NCI-H2196 treated with DMSO at 0.1 percent for 48 hours (cell line): Measurements from ENCODE around the gene FAM13A.
"Not testable (repeated sequence)": the region's sequence is repeated elsewhere in the genome, so short reads cannot be mapped to it uniquely, and the experiment has no call there.

Source experiments
- DNase-seq: peaks from one replicate; lab custom pipeline; 2025; ENCODE audit not compliant: unreplicated experiment; lab: John Stamatoyannopoulos, UW

FAM13A gene

DNA sequence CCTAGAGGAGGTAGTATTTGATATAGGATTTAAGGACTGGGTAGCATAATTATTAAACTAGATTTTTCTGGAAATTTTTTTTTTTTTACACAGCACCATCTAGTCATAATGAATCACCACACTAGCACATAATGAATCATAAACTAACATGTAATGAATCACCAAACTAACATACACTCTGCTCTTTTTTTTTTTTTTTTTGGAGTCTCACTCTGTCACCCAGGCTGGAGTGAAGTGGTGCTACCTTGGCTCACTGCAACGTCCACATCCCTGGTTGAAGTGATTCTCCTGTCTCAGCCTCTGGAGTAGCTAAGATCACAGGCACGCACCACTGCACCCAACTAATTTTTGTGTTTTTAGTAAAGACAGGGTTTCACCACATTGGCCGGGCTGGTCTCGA lies 92.5 kb downstream of the FAM13A start:
- no peak for DNase-seq

DNA sequence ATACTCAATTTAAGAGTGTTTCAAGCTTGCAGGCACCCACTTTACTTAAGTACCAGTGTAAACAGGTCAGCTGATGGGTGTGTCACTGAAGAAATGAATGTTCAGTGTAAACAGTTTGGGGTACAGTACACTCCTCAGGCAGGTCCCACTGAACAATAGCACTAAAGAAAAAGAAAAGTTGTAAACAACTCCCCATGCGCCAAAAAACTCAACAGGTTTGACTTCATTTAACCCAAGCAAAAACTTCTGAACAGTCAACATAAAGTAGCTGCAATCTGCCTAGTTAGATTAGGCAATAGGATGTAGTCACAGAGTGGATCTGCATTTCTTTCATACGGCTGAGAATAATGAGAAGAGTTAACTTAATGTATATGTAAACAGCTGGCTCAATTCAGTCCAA lies 93.2 kb downstream of the FAM13A start:
- no peak for DNase-seq

DNA sequence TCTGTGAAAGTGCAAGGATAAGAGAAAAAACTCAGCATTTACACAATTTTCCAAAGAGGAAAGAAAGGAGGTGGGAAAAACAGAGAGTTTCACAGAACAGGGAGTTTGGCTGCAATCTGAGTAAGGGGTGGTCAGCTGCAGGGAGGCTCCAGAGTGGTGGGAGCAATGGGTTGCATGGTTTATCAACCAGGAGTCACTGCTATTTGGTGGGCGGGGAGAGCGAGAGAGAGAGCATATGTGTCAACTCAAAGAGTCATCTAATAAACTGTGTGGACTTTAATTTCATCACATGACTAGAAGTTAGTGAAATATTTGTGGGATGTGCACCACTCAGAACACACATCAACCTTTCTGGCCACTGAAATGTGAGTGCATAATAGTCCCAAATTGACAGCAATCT lies 94.6 kb downstream of the FAM13A start:
- no peak for DNase-seq

DNA sequence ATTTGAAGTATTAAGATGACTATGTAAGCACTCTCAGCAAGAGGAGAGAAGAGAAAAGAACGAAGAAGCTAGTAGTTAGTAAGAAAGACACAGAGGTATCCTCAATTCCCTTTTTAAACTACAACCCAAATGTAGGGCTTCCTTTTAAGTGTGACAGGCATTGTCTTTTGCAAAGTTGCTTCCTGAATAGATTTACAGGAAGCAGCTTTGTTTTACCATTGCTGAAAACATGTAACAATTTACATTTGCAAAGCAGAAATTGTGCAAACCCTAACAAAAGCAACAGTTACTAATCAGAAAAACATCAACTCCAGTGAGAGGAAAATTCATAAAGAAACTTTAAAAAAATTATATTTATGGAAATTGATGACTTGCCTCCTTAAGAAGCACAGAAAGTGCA lies 96.4 kb downstream of the FAM13A start:
- no peak for DNase-seq

DNA sequence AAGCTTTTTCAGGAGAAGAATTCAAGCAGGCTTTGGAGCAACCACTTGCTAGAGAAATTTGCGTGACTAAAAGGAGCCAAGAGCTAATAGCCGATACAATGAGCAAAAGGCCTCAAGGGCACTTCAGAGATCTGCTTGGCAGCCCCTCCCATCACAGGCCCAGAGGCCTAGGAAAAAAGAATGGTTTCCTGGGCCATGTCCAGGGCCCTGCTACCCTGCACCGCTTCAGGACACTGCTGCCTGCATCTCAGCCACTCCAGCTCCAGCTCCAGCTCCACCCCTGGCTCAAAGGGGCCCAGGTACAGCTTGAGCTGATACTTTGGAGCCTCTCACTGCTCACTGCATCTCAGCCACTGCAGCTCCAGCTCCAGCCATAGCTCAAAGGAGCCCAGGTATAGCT lies 98.9 kb downstream of the FAM13A start:
- DNase-seq: no peak

DNA sequence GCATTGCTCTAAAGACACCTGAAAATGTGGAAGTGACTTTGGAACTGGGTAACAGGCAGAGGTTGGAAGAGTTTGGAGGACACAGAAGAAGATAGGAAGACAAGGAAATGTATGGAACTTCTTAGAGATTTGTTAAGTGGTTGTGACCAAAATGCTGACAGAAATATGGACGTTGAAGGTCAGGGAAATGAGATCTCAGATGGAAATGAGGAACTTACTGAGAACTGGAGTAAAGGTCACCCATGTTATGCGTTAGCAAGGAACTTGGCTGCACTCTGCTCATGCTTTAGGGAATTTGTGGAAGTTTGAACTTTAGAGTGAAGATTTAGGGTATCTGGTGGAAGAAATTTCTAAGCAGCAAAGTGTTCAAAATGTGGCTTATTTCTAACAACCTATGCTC lies 99.4 kb downstream of the FAM13A start:
- DNase-seq: no peak

DNA sequence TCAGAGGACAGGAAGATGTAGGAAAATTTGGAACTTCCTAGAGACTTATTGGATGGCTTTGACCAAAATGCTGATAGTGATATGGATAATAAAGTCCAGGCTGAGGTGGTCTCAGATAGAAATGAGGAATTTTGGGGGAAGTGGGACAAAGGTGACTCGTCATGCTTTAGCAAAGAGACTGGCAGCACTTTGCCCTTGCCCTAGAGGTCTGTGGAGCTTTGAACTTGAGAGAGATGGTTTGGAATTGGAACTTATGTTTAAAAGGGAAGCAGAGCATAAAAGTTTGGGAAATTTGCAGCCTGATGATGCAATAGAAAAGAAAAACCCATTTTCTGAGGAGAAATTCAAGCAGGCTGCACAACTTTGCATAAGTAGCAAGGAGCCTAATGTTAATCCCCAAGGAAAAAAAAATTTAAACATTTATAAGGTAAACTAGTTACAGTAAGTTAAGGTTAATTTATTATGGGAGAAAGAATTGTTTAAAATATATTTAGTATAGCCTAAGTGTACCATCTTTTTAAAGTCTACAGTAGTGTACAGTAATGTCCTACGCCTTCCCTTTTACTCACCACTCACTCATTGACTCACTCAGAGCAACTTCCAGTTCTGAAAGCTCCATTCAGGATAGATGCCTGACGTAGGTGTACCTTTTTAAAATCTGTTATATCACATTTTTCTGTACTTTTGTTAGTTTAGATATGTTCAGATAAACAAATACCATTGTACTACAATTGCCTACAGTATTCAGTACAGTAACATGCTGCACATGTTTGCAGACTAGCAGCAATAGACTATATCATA lies 101.2 kb downstream of the FAM13A start:
- no peak for DNase-seq

DNA sequence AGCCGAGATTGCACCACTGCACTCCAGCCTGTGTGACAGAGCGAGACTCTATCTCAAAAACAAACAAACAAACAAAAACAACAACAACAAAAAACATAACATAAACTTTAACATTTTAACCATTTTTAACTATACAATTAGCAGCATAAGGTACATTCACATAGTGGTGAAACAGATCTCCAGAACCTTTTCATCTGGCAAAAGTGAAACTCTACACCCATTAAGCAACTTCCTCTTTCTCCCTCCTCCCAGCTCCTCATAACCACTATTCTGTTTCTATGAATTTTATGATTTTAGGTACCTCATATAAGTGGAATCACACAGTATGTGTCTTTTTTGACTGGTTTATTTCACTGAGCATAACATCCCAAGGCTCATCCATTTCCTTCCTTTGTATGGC lies 103.6 kb downstream of the FAM13A start:
- DNase-seq: no peak

DNA sequence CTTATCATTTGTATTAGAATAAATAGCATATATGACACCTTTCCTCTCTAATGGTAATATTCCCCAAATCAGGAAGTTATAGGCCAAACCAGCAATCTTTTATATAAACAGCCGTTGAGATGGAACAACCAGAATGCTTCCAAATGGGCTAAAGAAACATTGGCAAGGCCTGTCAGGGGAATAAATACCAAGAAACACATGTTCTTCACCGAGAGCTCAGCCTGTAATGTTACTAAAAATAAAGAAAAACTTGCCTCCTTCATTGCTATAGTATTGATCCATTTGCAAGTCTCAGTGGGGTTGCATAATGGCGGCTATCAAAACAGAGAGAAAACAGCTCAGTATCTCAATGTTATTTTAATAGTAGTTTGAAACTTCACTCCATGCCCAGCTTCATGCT lies 104.9 kb downstream of the FAM13A start:
- DNase-seq: no peak

DNA sequence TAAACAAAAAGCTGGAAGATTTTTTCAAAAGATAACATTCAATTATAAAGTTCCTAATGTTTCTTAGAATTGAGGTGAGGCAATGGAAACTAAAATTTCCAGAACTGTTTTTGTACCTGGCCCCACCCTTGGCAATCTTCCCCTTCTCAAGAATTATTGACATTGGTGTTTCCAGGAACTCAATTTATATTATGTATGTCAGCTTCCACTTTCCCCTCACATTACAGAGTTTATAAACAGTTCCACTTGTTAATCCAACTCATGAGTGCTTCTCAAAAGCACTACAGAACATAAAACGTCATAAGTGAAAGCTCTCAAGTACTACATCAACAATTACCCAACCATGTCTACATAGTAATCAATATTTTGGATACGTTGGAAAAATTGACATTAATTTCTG lies 107.4 kb downstream of the FAM13A start:
- DNase-seq: no peak

DNA sequence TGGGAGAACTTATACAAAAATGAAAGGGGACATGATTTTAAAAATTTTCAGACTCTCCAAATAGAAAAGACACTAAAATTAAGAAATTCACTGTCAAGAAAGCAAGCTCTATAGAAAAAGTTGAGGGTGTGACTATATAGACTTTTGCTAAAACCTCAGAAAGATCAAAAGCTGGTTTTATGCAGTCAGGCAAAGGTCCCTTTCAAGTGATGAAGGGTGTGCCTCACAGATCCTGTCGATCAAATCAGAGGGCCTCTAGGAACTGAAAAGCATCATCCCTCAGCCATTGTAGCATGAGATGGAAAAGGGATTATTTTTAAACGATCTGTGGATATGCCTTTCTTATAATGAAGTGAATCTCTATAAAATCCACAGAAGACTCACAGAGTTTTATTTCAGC lies 116.5 kb downstream of the FAM13A start:
- no peak for DNase-seq

DNA sequence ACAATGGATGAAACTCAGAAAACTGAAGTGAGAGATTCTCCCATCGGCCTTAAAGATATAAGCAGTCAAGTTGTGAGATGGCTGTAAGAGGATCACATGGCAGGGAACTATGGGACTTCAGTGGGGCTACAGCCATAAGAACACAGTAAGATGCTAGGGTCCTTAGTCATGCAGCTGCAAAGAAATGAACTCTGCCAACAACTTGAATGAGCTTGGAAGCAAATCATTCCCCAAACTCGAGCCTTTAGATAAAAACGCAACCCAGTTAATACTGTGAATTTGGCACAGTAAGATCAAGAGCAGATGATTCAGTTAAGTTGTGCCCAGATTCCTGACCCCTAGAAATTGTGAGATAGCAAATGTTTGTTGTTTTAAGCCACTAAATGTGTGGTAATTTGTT lies 117.3 kb downstream of the FAM13A start:
- DNase-seq: no peak

DNA sequence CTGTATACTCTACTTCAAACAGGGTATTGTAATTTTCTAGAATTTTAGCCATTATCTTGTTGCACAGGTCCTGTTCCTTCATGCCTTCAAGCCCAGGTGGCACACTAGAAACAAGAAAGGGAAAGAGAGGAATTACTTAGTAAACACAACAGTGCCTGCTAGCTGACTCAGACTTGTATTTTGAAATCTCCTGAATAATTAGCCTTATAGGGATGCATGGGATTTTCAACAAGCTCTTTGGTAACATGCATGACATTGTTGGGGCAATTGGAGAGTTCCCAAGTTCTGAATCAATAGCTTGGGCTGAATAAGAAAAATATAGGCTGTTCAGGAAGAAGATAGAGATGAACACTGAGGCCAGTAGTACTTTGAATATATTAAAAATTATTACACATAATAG lies 118.8 kb downstream of the FAM13A start:
- DNase-seq: no peak

DNA sequence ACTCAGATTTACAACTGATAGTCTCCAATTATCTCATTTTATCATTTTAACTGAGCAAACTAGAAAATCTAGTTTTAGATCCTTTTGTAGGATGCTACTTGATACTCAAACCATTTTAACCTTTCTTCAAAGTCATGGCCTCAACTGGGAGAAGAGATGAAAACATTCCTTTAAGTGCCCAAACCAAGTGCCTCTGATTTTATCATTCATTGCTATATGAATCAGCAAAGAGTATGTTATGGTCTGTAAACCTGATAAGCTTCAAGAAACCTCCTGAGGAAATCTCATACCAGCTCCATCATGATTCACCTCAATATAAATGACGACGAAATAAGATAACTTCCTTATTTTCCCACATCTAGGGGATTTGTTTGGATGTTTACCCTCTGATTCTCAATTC lies 119.9 kb downstream of the FAM13A start:
- DNase-seq: no peak

DNA sequence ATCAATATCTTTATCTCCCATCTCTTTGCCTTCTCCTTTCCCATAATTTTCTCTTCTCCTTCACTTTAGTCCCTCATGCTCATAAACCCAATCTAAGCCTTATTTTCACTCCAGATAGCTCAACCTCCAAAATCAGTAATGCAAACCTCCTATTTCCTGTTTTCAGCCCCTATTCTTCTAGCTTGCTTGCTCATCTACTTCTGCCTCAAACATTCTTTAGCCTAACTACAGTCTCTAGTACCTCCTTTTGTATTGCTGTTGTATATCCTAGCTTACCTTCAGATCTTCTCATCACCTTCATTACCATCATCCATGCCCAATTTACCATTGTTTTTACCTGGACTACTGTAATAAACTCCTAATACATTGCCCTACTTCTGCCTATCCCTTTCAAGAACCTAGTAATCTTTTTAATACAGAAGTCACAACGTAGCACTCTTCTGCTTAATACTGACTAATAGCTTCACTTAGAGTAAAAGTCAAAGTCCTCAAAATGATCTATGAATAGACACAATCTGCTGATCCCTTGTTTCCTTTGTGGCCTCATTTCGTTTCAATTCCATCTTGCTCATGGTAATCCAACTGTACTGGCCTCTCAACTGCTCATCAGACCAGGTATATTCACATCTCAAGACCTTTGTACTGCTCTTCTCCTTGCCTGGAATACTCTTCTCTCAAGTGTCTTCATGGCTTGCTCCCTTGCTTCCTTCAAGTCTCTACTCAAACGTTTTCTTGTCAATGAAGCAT lies 123.4 kb downstream of the FAM13A start:
- no peak for DNase-seq

DNA sequence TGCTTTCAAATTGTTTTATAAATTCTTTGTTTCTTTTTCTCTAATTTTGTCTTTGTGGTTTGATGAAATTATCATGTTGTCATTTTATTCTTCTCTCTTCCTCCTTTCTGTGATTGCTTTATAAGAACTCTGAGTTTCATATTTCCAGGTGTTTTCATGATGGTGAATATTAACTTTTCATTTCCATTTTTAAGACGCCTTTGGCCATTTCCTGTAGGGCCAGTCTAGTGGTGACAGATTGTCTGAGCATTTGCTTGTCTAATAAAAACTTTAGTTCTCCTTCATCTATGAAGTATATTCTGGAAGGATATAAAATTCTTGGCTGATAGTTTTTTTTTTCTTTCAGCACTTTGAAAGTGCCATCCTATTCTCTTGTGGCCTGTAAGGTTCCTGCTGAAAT lies 128.1 kb downstream of the FAM13A start:
- DNase-seq: no peak

DNA sequence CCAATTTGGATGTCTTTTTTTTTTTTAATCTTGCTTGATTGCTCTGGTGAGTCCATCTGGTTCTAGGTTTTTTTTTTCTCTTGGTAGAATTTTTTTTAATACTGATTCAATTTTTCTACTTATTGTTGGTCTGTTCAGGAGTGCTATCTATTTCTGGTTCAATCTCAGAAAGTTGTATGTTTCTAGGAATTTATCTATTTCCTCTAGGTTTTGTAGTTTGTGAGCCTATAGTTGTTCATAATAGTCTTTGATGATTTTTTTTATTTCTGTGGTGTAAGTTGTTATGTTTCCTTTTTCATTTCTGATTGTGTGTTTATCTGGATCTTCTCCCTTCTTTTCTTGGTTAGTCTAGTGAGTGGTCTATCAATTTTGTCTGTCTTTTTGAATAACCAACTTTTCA lies 129.6 kb downstream of the FAM13A start:
- no peak for DNase-seq

DNA sequence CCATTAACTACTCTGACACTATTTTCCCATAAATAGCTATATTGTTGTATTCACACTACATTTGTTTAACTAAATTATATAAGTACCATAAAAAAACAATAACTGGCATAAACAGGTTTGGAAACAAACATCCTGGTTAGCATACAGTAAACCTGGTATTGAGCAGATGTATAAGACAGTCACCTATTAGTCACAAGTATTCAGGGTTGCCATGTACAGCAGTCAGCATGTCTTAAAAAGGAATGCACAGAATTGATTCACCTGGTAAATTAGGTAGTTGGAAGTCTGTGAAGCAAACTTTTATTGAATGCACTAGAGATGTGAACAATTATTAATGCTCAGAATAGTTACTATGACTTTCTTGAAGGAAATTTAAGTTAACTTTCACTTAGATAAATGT lies 137.9 kb downstream of the FAM13A start:
- DNase-seq: no peak

DNA sequence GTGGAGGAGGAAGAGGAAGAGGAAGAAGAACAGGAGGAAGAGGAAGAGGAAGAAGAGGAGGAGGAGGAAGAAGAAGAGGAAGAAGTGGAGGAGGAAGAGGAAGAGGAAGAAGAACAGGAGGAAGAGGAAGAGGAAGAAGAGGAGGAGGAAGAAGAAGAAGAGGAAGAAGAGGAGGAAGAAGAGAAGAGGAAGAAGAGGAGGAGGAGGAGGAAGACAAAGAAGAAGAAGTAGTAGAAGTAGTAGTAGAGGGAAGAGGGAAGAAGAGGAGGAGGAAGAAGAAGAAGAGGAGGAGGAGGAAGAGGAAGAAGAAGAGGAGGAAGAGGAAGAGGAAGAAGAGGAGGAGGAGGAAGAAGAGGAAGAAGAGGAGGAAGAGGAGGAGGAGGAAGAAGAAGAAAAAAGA lies 143.8 kb downstream of the FAM13A start:
- not testable (repeated sequence) for DNase-seq

DNA sequence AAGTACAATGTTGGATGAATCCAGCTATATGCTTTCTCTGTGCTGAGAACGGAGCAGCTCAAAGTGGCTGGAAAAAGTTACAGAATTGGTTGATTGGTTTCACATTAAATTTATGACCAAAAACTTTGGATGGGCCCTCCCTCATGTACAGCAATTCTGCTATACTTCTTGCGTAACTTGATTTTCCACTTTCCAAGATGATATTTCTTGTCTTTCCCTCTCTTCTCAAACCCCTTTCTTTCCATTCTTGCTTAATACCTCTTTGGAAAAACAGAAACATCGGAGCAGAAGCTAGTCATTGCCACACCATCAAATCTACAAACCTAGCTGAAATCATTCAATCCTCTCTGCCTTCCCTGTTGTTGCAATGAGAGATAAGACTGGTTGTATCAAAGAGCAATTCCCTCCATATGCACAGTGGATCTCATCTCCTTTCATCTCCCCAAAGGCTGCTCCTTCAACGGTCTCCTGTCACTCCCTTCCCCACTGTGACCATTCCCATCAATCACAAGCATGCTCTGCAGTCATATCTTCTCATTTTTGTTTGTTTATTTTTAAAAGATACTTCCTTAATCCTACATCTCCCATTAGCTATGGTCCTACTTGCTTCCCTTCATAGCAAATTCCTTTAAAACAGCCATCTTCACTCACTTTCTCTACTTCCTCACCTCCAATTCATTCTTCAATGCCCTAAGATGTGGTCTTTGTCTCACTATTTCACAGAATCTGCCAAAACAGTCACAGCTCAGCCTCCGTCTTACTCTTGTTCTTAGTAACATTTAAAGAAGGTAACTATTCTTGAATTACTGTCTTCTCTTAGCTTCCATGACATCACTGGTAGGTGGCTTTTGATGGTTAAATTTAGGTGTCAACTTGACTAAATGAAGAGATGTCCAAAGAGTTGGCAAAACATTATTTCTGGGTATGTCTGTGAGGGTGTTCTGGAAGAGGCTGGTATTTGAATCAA lies 145.5 kb downstream of the FAM13A start:
- no peak for DNase-seq

DNA sequence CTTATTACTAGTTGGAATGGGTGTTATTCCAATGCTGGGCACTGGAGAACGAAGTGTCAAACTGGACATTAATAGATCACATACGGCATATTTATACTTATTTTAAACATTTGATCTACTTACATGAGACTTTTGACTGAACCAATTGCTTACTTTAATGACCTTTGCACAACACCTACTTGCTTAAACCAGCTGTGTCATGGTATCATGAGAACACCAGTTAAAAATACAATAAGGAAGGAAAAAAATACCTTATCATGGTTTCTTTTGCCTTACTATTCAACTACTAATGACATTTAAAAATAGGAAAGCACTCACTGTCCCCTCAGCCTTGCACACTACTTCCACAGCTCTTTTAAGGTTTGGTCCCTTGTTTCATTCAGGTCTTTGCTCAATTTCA lies 146.9 kb downstream of the FAM13A start:
- no peak for DNase-seq

DNA sequence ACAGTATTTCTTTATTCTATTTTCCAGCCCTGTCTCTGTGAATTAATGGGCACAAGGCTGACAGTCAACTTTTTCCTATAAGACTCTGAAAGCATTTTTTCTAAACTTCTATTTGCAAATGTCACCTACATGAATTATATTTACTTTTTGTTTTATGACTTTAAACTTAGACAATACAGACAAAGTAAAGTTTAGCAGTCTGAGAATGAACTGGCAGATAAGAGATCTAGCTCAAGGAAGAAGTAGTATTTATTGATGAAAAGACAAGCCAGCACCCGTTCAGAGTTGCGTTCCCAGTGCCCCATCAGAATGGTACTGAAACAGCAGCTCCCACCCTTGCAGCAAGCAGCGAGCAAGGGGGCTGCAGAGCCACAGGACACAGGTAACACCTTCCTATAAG lies 148.5 kb downstream of the FAM13A start:
- no peak for DNase-seq
